HepG2 (cell line): ENCODE measurements around the gene KCNMB2.

Experiments
- ETV6 ChIP-seq: sonication (generic); formaldehyde crosslinking; conservative IDR thresholded peaks from 2 replicates; pipeline ENCODE4 v1.4.0; 2020; ENCODE audit warnings: missing genetic modification reagents
- POLR2AphosphoS5 ChIP-seq: IDR thresholded peaks from 2 replicates; pipeline ENCODE4 v1.6.1; 2012; ENCODE audit warnings: low read depth, low read length
- RAD21 ChIP-seq: fragments of 450-650 bp; formaldehyde crosslinking; IDR thresholded peaks from 2 replicates; pipeline ENCODE4 v1.5.0; 2020; ENCODE audit warnings: mild to moderate bottlenecking
- ZNF547 ChIP-seq: sonication (generic); formaldehyde crosslinking; IDR thresholded peaks from 2 replicates; pipeline ENCODE4 v1.5.1; 2020; ENCODE audit warnings: mild to moderate bottlenecking, missing genetic modification reagents
- TF ChIP-seq, protein P1 (sequence below): sonication (generic); formaldehyde crosslinking; IDR thresholded peaks from 2 replicates; pipeline ENCODE4 v1.5.0; 2020; ENCODE audit warnings: mild to moderate bottlenecking, missing genetic modification reagents, moderate library complexity
- TF ChIP-seq, protein P2 (sequence below): sonication (generic); formaldehyde crosslinking; IDR thresholded peaks from 2 replicates; pipeline ENCODE4 v1.4.0; 2020; ENCODE audit warnings: missing genetic modification reagents, borderline replicate concordance

DNA sequence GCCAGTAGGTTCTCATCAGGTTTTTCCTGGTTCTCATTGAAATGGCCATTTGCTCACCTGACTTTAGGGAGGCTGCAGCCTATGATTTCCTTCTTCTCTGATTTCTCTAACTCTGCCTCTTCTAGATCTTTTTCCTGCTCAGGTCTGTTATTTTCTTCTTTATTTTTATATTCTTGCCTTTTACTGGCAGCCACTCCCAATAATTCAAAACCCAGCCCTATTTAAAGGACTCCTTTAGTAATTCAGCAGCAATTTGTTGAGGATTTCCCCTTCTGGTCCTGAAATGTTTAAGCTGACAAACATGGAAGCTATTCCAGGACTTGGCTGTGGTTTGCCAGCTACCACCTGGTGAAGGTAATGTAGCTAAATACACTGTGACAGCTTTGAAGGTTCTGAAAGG, 333.8 kb downstream of the KCNMB2 start:
- TF ChIP-seq, protein P1, sequence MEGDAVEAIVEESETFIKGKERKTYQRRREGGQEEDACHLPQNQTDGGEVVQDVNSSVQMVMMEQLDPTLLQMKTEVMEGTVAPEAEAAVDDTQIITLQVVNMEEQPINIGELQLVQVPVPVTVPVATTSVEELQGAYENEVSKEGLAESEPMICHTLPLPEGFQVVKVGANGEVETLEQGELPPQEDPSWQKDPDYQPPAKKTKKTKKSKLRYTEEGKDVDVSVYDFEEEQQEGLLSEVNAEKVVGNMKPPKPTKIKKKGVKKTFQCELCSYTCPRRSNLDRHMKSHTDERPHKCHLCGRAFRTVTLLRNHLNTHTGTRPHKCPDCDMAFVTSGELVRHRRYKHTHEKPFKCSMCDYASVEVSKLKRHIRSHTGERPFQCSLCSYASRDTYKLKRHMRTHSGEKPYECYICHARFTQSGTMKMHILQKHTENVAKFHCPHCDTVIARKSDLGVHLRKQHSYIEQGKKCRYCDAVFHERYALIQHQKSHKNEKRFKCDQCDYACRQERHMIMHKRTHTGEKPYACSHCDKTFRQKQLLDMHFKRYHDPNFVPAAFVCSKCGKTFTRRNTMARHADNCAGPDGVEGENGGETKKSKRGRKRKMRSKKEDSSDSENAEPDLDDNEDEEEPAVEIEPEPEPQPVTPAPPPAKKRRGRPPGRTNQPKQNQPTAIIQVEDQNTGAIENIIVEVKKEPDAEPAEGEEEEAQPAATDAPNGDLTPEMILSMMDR (CRISPR knock-in tag) = no peak
- TF ChIP-seq RAD21 (CRISPR knock-in tag) = no peak
- TF ChIP-seq, protein P2, sequence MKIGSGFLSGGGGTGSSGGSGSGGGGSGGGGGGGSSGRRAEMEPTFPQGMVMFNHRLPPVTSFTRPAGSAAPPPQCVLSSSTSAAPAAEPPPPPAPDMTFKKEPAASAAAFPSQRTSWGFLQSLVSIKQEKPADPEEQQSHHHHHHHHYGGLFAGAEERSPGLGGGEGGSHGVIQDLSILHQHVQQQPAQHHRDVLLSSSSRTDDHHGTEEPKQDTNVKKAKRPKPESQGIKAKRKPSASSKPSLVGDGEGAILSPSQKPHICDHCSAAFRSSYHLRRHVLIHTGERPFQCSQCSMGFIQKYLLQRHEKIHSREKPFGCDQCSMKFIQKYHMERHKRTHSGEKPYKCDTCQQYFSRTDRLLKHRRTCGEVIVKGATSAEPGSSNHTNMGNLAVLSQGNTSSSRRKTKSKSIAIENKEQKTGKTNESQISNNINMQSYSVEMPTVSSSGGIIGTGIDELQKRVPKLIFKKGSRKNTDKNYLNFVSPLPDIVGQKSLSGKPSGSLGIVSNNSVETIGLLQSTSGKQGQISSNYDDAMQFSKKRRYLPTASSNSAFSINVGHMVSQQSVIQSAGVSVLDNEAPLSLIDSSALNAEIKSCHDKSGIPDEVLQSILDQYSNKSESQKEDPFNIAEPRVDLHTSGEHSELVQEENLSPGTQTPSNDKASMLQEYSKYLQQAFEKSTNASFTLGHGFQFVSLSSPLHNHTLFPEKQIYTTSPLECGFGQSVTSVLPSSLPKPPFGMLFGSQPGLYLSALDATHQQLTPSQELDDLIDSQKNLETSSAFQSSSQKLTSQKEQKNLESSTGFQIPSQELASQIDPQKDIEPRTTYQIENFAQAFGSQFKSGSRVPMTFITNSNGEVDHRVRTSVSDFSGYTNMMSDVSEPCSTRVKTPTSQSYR = no peak
- TF ChIP-seq ZNF547 = no peak
- TF ChIP-seq ETV6 (CRISPR knock-in tag) = no peak
- no peak for TF ChIP-seq POLR2AphosphoS5
